ENCODE data around the gene BAG5.

- TF ChIP-seq EZH2phosphoT487 (IDR thresholded peaks at IDR 0.05; ENCODE audit: low read depth) (no peak), CTCF (IDR thresholded peaks at IDR 0.05; ENCODE audit: low read depth, low read length) (no peak)
Observed at GRCh38 chr14:103536693-103537092, 25.8 kb downstream of the BAG5 start.

Data from OCI-LY3 (cell line).